Embryonic facial prominence (tissue), 1 donor: ENCODE data around the gene VIPAS39.

Experiments
- DNase-seq: peaks from one replicate; pipeline ENCODE4 v3.0.0-alpha.2; 2016; ENCODE audit errors: extremely low spot score

The VIPAS39 gene

GRCh38 chr14:77457522-77458248 is at the start of gene VIPAS39, which contains the start of gene AHSA1:
Gene VIPAS39, minus strand, starts transcription at chr14:77457601. Its CDS starts 3,499 bp downstream, at chr14:77454102.
Gene AHSA1, plus strand, starts transcription at chr14:77458093. Its CDS starts 97 bp downstream, at chr14:77458190.
- peak; percentile 99 for DNase-seq

DNA sequence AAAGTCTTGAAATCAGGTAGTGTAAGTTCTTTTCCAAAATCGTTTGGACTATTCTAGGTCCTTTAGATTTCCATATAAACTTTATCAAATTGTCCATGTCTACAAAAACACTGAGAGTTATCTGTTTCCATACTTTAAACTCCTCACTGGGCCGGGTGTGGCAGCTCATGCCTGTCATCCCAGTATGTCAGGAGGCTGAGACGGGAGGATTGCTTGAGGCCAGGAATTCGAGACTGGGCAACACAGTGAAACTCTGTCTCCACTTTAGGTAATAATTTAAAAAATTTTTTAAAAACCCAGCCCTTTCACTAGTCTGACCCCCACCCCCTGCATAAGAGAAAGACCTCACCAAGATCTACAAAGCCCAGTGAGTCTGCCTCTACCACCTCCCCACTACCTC is 47.6 kb upstream of the VIPAS39 start:
- no peak for DNase-seq

- DNase-seq, result no peak
These were observed 45.7 kb upstream of the VIPAS39 start for GRCh38 chr14:77503138-77503537.

DNA sequence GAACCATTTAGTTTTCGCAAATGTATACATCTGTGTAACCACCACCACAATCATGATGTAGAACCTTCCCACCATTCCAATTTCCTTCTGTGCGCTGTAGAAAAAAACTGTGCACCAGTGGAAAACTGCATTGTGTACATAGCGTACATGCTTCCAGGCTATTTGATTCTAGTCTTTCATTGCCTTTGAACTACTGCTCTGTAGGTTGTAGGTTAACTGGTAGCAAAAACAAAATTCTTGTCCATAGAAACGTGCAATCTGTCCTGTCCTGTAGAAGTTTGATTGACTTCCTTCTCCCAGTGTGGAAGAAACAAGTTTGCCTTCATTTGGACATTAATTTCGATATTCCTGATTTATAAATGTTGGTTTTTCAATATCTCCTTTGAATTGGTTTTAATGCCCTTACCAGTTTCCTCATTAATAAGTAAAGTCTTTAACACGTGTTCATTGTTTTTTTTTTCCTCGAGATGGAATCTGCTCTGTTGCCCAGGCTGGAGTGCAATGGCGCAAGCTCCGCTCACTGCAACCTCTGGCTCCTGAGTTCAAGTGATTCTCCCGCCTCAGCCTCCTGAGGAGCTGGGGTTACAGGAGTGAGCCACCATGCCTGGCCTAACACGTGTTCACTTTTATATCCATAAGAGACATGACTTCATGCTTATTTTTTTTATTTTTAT is 44.8 kb upstream of the VIPAS39 start:
- DNase-seq, result no peak

- DNase-seq, result no peak
These were observed 41.7 kb upstream of the VIPAS39 start for GRCh38 chr14:77498984-77499527.

GRCh38 chr14:77498120-77498979 is 40.9 kb upstream of the VIPAS39 start, which contains the start of gene ISM2:
Gene ISM2, minus strand, starts transcription at chr14:77498816. Its CDS starts 23 bp downstream, at chr14:77498793.
- DNase-seq, result no peak

DNA sequence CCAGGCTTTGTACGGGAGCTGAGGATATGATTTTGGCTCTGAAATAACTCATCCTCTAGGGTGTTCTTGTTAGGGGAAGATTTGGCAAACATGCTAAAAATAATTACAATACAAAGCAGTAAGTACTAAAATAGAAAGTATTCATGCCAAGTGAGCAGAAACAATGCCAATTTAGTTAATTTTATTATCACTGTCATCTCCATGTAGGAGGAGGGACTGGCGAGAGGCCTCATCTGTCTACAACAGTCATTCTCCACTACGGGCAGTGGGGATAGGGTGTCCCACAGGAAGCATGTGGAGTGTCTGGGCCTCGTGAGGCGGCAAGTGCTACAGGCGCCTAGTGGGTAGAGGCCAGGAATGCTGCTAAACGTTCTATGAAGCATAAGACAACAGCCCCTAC is 37.9 kb upstream of the VIPAS39 start:
- DNase-seq, result no peak

DNA sequence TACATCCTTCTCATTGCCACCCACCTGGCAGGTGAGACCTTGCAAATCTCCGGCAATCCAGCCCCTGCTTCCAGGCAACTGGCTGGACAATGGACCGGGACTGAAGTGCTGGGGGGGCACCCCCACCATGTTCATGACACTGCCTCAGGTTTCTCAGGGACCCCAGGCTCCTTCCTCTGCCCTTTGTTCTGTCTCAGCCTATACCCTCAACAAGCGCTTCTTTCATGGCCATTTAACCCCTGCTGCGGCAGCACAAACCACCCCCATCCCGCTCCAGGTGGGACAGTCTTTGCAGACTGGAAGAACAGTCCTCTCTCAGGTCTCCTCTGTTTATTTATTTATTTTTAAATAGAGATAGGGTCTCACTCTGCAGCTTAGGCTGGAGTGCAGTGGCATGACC is 33.7 kb upstream of the VIPAS39 start:
- DNase-seq, result no peak

DNA sequence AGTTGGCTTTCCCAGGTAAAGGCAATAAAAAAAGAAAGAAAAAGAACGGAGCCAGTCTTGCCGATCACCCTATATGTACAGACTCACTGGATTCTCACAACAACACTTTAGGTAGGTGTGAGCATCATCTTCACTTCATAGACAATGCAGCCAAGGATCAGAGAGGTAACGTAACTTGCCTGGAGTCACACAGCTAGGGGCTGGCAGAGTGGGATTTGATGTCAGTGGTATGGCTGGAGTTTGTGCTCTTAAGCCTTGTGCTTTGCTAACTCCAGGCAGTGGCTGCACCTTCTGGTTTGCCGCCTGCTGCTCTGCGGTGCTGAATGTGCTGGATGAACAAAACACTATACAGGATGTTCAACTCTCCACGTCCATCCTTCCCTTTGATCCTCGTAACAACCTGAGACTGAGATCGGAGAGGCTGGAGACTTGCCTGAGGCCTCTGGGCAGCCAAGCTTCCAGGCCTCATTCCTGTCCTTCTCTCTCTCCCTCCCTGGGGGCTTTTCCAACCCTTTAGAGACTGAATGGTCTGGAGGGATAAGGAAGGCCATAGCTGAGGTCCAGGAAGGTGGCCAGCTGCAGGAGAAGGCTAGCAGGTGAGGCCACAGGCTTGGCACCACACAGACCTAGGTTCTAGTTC is 33.1 kb upstream of the VIPAS39 start:
- DNase-seq, result no peak

DNA sequence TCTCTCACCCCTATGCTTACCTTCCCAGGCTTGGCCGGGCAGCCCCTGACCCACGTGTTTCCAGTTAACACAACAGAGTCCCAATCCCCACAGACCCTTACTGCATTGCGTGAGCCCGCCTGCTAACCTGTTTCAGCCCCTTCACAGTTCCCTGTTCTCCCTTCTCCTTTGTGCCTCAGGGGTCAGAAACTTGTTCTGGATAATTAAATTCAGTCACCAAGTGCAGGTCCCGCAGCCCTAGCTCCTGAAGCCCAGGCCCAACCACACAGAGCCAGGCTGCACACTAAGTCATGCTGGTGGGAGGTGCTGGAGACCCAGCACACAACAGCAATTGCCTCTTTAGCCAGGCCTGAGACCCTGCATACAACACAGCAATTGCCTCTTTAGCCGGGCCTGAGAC is 31.6 kb upstream of the VIPAS39 start:
- DNase-seq, result no peak

- DNase-seq, result no peak
These were observed 31.2 kb upstream of the VIPAS39 start for GRCh38 chr14:77488558-77488957.

DNA sequence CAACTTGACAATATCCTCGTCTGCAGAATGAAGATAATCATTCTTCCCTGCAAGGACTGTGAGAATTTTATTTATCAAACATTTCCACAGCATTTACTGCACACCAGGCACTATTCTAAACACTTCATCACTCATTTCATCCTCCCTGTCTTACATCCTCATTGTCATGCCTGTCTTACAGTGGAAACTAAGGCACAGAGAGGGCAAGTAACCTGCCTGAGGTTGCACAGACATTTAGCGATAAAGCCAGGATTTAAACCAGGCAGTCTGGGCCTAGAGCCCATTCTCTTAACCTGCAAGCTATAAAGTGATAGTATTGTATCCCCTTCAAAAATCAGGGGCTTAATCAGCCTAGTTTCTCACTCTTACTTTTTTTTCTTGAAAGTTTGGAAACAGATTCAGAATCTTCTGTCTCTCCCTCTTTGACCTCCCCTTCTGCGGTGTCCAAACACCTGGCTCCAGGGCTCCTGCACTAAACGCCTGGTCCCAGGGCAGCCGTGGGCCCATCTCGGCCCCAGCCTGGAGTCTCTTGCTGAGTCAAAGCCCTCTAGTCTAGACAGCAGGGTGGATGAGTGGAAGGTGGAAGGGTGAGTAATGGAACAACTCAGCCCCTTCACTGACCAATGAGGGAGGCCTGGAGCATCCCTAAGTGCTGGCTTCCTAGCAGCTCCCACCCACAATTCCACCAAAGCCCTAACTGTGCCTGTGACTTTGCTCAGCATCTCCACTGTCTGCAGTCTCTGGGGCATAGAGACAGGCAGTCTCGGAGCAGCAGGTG is 28.7 kb upstream of the VIPAS39 start:
- no peak for DNase-seq

- no peak for DNase-seq
These were observed 27.9 kb upstream of the VIPAS39 start for GRCh38 chr14:77485256-77485655.

DNA sequence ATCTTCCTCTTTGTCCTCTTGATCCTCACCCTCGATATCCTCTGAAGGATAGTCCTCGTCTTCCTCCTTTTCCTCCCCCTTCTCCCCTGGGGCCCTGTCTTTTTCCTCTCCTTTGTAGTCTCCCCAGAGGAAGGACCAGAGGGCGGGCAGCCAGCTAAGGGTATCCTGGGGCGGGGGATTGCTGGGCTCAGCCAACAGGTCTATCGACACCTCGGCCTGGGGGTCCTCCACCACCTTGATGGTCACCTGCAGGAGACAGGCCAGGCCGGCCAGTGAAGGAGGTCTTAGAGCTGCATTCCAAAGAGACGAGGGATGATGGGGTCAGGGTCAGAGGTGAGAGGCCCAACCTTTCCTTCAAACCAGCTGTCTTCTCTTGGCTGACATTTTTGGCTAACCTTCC is 25.0 kb upstream of the VIPAS39 start:
- DNase-seq, result no peak

DNA sequence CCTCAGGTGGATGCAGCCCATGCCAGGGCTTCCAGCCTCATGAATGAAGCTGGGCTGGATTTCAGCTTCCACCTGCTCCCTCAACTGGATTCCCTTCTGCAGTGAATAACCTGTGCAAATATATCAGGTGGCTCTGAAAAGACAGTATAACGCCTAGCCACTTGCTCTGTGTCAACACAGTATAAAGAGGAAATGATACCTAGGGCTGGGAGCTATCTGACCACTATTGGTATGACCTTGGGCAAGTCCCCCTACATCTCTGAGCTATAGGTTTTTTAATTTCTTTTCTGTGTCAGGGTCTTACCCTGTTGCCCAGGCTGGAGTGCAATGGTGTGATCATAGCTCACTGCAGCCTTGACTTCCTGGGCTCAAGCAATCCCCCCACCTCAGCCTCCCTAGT is 21.4 kb upstream of the VIPAS39 start:
- DNase-seq, result no peak

DNA sequence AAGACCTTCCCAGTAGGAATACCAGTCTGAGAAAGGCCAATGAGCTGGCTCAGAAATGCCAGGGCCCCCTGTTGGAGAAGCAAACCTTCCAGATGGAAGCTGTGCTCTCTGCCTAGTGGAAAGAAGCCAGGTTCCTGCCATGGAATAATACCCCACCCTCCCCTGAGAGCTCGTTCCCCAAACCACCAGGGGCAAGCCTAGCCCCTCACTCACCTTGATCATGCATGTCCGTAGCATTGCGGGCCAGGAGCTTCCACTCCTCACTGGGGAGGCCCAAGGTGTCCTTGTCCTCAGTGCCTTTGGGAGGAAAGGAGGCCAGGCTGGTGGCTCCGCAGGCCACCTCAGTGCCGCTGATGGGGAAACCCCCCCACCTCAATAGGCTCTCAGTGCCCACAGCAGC is 20.6 kb upstream of the VIPAS39 start:
- DNase-seq, result no peak

GRCh38 chr14:77475432-77476115 is 18.2 kb upstream of the VIPAS39 start:
- DNase-seq, result no peak

GRCh38 chr14:77474479-77475177 is 17.2 kb upstream of the VIPAS39 start:
- DNase-seq, result no peak

DNA sequence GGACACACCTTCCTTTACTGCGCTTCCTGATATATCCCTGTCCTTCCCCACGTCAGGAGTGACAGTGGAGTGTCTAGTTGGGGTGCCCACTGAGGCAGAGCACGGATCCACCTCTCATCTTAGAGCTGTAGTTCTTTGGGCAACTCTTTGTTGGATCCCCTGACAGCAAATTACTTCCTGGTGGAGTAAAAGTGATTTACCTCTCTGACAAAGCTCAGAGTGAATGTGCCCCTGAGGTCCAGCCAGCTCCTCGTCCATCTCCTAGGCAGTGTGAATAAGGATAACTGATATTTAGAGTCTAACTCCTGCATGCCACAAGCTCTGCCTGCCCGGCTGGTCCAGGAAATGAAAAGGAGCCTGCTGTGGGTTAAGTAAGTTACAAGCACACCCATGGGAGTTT is 16.5 kb upstream of the VIPAS39 start:
- DNase-seq, result no peak
